COR-L47 (cell line): ENCODE data around the gene SH3BP5L.

Experiments used
- DNase-seq: peaks from one replicate; lab custom pipeline; 2025; lab: John Stamatoyannopoulos, UW

The SH3BP5L gene

GRCh38 chr1:248825909-248826760, at the start of gene SH3BP5L:
TSS of gene SH3BP5L (minus strand) at chr1:248825915. CDS start at chr1:248824935, 980 bp downstream.
- peak; percentile 87 for DNase-seq

GRCh38 chr1:248873993-248874533, 48.3 kb upstream of the SH3BP5L start:
- DNase-seq: peak; percentile 85

- peak; percentile 92 for DNase-seq
These were observed 47.8 kb upstream of the SH3BP5L start for GRCh38 chr1:248873409-248873992.

- DNase-seq: peak; percentile 54
These were observed 47.2 kb upstream of the SH3BP5L start for GRCh38 chr1:248872752-248873408.

- no peak for DNase-seq
These were observed 46.2 kb upstream of the SH3BP5L start for GRCh38 chr1:248871837-248872401.

GRCh38 chr1:248862998-248863881, 37.5 kb upstream of the SH3BP5L start:
- peak; percentile 94 for DNase-seq

GRCh38 chr1:248862695-248862997, 36.9 kb upstream of the SH3BP5L start:
- no peak for DNase-seq

- DNase-seq: no peak
These were observed 35.9 kb upstream of the SH3BP5L start for GRCh38 chr1:248861616-248862015.

GRCh38 chr1:248860007-248860406, 34.3 kb upstream of the SH3BP5L start:
- no peak for DNase-seq

GRCh38 chr1:248858891-248859889, 33.5 kb upstream of the SH3BP5L start, which contains the start of gene ZNF692:
TSS of gene ZNF692 (minus strand) at chr1:248859085. CDS start at chr1:248858309, 776 bp downstream.
- peak; percentile 97 for DNase-seq

- peak; percentile 78 for DNase-seq
These were observed 32.6 kb upstream of the SH3BP5L start for GRCh38 chr1:248858096-248858890.

GRCh38 chr1:248857749-248858095, 32.0 kb upstream of the SH3BP5L start:
- no peak for DNase-seq

GRCh38 chr1:248857201-248857600, 31.5 kb upstream of the SH3BP5L start:
- no peak for DNase-seq

- no peak for DNase-seq
These were observed 30.5 kb upstream of the SH3BP5L start for GRCh38 chr1:248856176-248856575.

- DNase-seq: no peak
These were observed 29.9 kb upstream of the SH3BP5L start for GRCh38 chr1:248855580-248855979.

- DNase-seq: no peak
These were observed 28.1 kb upstream of the SH3BP5L start for GRCh38 chr1:248853663-248854375.

GRCh38 chr1:248852481-248853405, 27.0 kb upstream of the SH3BP5L start:
- DNase-seq: no peak

- DNase-seq: no peak
These were observed 25.7 kb upstream of the SH3BP5L start for GRCh38 chr1:248851390-248851789.
